ENCODE measurements around the gene AR. TPM values are rescaled to one million over a fixed set of nuclear protein-coding genes. Genes with fewer than 3 reads are reported as not detected.
"Not testable (repeated sequence)": the region's sequence is repeated elsewhere in the genome, so short reads cannot be mapped to it uniquely, and the experiment has no call there.

Gene AR
- total and polyA plus RNA-seq, 10 of the 15 experiments (the other 5 are each of a cell fraction or from before 2014, with no cell fraction given): 0.07 to 0.09 (median 0.08) TPM; not detected in 7

GRCh38 chrX:67636532-67636931 lies 92.7 kb downstream of the AR start (continued):
- no peak for TF ChIP-seq EP300 (IDR thresholded peaks at IDR 0.05; ENCODE audit: borderline replicate concordance in 1 of 2, control insufficient read depth in 1 of 2, low read depth in 2 of 2, low read length in 2 of 2)

GRCh38 chrX:67637293-67637692 lies 93.5 kb downstream of the AR start:
- FAIRE-seq; H3K9me3 ChIP-seq (replicated peaks; ENCODE audit: control insufficient read depth, insufficient read depth, low read length); ATAC-seq; H3K4me2 ChIP-seq (ENCODE audit: control insufficient read depth, insufficient read depth); H4K20me1 ChIP-seq (ENCODE audit: control insufficient read depth, insufficient read depth); H2AFZ ChIP-seq (ENCODE audit: control insufficient read depth, low read depth, low read length); H3K36me3 ChIP-seq (ENCODE audit: control insufficient read depth in 2 of 2, insufficient read depth in 2 of 2, low read length in 1 of 2); H3K27me3 ChIP-seq (replicated peaks in 1 of 2; ENCODE audit: control insufficient read depth in 2 of 2, insufficient read depth in 2 of 2, low read length in 1 of 2); RAD21 ChIA-PET (ENCODE audit: unreplicated experiment); intact Hi-C loops (cut with micrococcal nuclease; ENCODE audit: unreplicated experiment); H3K4me1 ChIP-seq (ENCODE audit: control insufficient read depth, insufficient read depth, low read length); POLR2A ChIA-PET; H3K4me3 ChIP-seq; H3K27ac ChIP-seq (ENCODE audit: control insufficient read depth, insufficient read depth); DNase-seq (ENCODE audit: low read depth, low spot score); BruUV-seq (replicated peaks); SMC1A ChIA-PET (ENCODE audit: uncharacterized antibody, unreplicated experiment); H3K9ac ChIP-seq (ENCODE audit: control insufficient read depth, insufficient read depth, low read length); H3K79me2 ChIP-seq (ENCODE audit: control insufficient read depth, insufficient read depth, low read length); CTCF ChIA-PET; in situ Hi-C loops (cut with MboI): not testable (repeated sequence)
- WGBS (ENCODE audit: insufficient coverage, insufficient replicate concordance, low lambda C conversion rate, missing lambda C conversion rate): 91% methylated on average over 2 of the region's 3 CpGs

GRCh38 chrX:67648361-67648760 lies 104.5 kb downstream of the AR start:
- SMC1A ChIA-PET (ENCODE audit: uncharacterized antibody, unreplicated experiment): no interaction called here
- WGBS (ENCODE audit: insufficient coverage, insufficient replicate concordance, low lambda C conversion rate, missing lambda C conversion rate): 58% methylated on average over 4 of the region's 4 CpGs
- CTCF ChIA-PET: no interaction called here
- no peak for FAIRE-seq
- no peak for DNase-seq (ENCODE audit: low read depth, low spot score)
- POLR2A ChIA-PET: no interaction called here
- intact Hi-C loops (cut with micrococcal nuclease; ENCODE audit: unreplicated experiment): no loop called here
- H3K36me3 ChIP-seq (ENCODE audit: control insufficient read depth in 2 of 2, insufficient read depth in 2 of 2, low read length in 1 of 2): no peaks in the 10 kb centered on the region
- H3K79me2 ChIP-seq (ENCODE audit: control insufficient read depth, insufficient read depth, low read length): no peaks in the 10 kb centered on the region
- H3K27me3 ChIP-seq (replicated peaks in 1 of 2; ENCODE audit: control insufficient read depth in 2 of 2, insufficient read depth in 2 of 2, low read length in 1 of 2): no peaks in the 10 kb centered on the region
- H3K9me3 ChIP-seq (replicated peaks; ENCODE audit: control insufficient read depth, insufficient read depth, low read length): no peaks in the 10 kb centered on the region
- RAD21 ChIA-PET (ENCODE audit: unreplicated experiment): no interaction called here
- TF ChIP-seq REST (IDR thresholded peaks at IDR 0.05; ENCODE audit: low read depth, low read length) (no peak), POLR2A (IDR thresholded peaks at IDR 0.05; ENCODE audit: low read depth, low read length) (no peak), ATF3 (IDR thresholded peaks at IDR 0.05; ENCODE audit: borderline replicate concordance, extremely low read depth, low read depth, low read length) (no peak), WRNIP1 (IDR thresholded peaks at IDR 0.05; ENCODE audit: borderline replicate concordance, low read depth, low read length) (no peak), TARDBP (IDR thresholded peaks at IDR 0.05; ENCODE audit: borderline replicate concordance) (no peak)
- BruUV-seq (replicated peaks): no TSS peak
- H3K9ac ChIP-seq (ENCODE audit: control insufficient read depth, insufficient read depth, low read length): no peak overlapping the region
- no peak overlapping the region for H3K27ac ChIP-seq (ENCODE audit: control insufficient read depth, insufficient read depth)
- no peak overlapping the region for H3K4me3 ChIP-seq
- H3K4me2 ChIP-seq (ENCODE audit: control insufficient read depth, insufficient read depth): no peak overlapping the region
- ATAC-seq: no peak
- H3K4me1 ChIP-seq (ENCODE audit: control insufficient read depth, insufficient read depth, low read length): no peaks in the 10 kb centered on the region
- in situ Hi-C loops (cut with MboI): no loop called here
- no peak overlapping the region for H2AFZ ChIP-seq (ENCODE audit: control insufficient read depth, low read depth, low read length)
- no peaks in the 10 kb centered on the region for H4K20me1 ChIP-seq (ENCODE audit: control insufficient read depth, insufficient read depth)

Data from GM12878 (cell line).